SHP77 (cell line): ENCODE results near the gene F7.
A peak's percentile ranks its signal among the peaks of the same experiment; 100 is the strongest.

Experiments
- DNase-seq, 2 experiments: peaks; one replicate each; lab custom pipeline; 2025; lab: John Stamatoyannopoulos, UW

Gene F7

GRCh38 chr13:113138792-113139551 is 33.4 kb downstream of the F7 start:
- DNase-seq = peak in 1 of 2 experiments; percentile 45

- DNase-seq = no peak
Observed at GRCh38 chr13:113139577-113139976, 34.0 kb downstream of the F7 start.

GRCh38 chr13:113140677-113141600 is 35.3 kb downstream of the F7 start:
- no peak for DNase-seq

- no peak for DNase-seq
Observed at GRCh38 chr13:113141601-113141970, 36.0 kb downstream of the F7 start.

- DNase-seq = no peak
Observed at GRCh38 chr13:113142876-113143275, 37.3 kb downstream of the F7 start.

GRCh38 chr13:113143466-113144254 is 38.1 kb downstream of the F7 start:
- DNase-seq = no peak

GRCh38 chr13:113144255-113144629 is 38.7 kb downstream of the F7 start:
- DNase-seq = no peak

- no peak for DNase-seq
Observed at GRCh38 chr13:113145496-113145895, 39.9 kb downstream of the F7 start.

- DNase-seq = no peak
Observed at GRCh38 chr13:113145911-113146598, 40.5 kb downstream of the F7 start.

- no peak for DNase-seq
Observed at GRCh38 chr13:113146750-113147149, 41.2 kb downstream of the F7 start.

- no peak for DNase-seq
Observed at GRCh38 chr13:113147206-113147605, 41.6 kb downstream of the F7 start.

GRCh38 chr13:113148407-113148806 is 42.8 kb downstream of the F7 start:
- DNase-seq = no peak

- no peak for DNase-seq
Observed at GRCh38 chr13:113148940-113149503, 43.4 kb downstream of the F7 start.

GRCh38 chr13:113149711-113150549 is 44.3 kb downstream of the F7 start:
- DNase-seq = no peak

GRCh38 chr13:113150550-113151365 is 45.2 kb downstream of the F7 start:
- DNase-seq = no peak

GRCh38 chr13:113151745-113152690 is 46.4 kb downstream of the F7 start:
- DNase-seq = no peak

GRCh38 chr13:113152691-113152983 is 47.0 kb downstream of the F7 start:
- no peak for DNase-seq

GRCh38 chr13:113152984-113153809 is 47.6 kb downstream of the F7 start:
- DNase-seq = peak in 1 of 2 experiments; percentile 53
